Measurements from ENCODE around the gene SIAH1.
"Not testable (repeated sequence)": the region's sequence is repeated elsewhere in the genome, so short reads cannot be mapped to it uniquely, and the experiment has no call there.

DNA sequence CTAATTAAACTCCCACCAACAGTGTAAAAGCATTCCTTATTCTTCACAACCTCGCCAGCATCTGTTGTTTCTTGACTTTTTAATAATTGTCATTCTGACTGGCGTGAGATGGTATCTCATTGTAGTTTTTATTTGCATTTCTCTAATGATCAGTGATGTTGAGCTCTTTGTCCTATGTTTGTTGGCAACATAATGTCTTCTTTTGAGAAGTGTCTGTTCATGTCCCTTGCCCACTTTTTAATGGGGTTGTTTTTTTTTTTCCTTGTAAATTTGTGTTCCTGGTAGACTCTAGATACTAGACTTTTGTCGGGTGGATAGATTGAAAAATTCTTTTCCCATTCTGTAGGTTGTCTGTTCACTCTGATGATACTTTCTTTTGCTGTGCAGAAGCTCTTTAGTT lies 71.3 kb downstream of the SIAH1 start:
- TF ChIP-seq, protein P1, sequence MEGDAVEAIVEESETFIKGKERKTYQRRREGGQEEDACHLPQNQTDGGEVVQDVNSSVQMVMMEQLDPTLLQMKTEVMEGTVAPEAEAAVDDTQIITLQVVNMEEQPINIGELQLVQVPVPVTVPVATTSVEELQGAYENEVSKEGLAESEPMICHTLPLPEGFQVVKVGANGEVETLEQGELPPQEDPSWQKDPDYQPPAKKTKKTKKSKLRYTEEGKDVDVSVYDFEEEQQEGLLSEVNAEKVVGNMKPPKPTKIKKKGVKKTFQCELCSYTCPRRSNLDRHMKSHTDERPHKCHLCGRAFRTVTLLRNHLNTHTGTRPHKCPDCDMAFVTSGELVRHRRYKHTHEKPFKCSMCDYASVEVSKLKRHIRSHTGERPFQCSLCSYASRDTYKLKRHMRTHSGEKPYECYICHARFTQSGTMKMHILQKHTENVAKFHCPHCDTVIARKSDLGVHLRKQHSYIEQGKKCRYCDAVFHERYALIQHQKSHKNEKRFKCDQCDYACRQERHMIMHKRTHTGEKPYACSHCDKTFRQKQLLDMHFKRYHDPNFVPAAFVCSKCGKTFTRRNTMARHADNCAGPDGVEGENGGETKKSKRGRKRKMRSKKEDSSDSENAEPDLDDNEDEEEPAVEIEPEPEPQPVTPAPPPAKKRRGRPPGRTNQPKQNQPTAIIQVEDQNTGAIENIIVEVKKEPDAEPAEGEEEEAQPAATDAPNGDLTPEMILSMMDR (conservative IDR thresholded peaks at IDR 0.05 in 1 of 2, IDR thresholded peaks at IDR 0.05 in 1 of 2; ENCODE audit: extremely low read depth in 1 of 2, insufficient read depth in 1 of 2, low read depth in 1 of 2, low read length in 2 of 2) = not testable (repeated sequence)
- not testable (repeated sequence) for TF ChIP-seq EZH2 (IDR thresholded peaks at IDR 0.05; ENCODE audit: borderline replicate concordance, low read length)

Data from mammary epithelial cell (primary cell).